ENCODE data around the gene AIFM2. TPM values are rescaled to one million over a fixed set of nuclear protein-coding genes. Genes with fewer than 3 reads are reported as not detected.

AIFM2 gene
- total and polyA plus RNA-seq, 2 of the 13 experiments (the other 11 are each of a cell fraction or from before 2014, with no cell fraction given): 20.3 to 29.5 TPM

DNA sequence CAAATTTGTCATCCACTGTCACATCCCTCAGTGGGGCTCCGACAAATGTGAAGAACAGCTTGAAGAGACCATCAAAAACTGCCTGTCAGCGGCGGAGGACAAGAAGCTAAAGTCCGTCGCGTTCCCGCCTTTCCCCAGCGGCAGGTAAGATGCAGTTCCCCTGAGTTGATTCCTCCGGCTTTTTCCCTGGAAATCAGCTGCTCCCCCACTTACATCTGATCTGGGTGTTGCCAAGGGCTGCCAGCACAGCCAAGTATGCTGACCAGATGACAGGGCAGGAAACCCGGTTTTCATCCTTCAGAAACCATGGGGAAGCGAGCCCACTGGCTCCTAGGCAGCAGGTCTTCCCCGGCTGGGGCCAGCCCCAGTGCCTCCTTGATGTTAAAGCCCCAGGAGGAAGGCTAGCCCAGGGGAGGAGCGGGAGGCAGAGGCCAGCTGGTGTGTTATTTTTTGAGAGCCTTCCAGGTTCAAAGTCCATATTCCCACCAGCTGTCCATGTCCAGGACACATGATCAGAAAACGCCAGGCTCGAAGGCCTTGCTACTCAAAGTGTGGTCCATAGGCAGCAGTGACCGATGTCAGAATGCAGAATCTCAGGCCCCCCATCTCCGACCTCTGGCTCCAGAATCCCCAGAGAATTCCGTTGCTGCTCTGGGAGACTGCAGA lies 23.4 kb downstream of the AIFM2 start (continued):
- TF ChIP-seq ELK4 (CRISPR knock-in tag; IDR thresholded peaks at IDR 0.05; ENCODE audit: borderline replicate concordance) (no peak), KAT2B (IDR thresholded peaks at IDR 0.05; ENCODE audit: borderline replicate concordance, low read depth, low read length) (no peak), ZNF773 (CRISPR knock-in tag; IDR thresholded peaks at IDR 0.05; ENCODE audit: borderline replicate concordance) (no peak), PHF8 (CRISPR knock-in tag; IDR thresholded peaks at IDR 0.05) (no peak), RBM39 (IDR thresholded peaks at IDR 0.05; ENCODE audit: low read depth, low read length, poor library complexity, severe bottlenecking) (no peak), ARHGAP35 (CRISPR knock-in tag; IDR thresholded peaks at IDR 0.05; ENCODE audit: borderline replicate concordance) (no peak), LBX2 (CRISPR knock-in tag; IDR thresholded peaks at IDR 0.05; ENCODE audit: borderline replicate concordance) (no peak), EEA1 (CRISPR knock-in tag; IDR thresholded peaks at IDR 0.05; ENCODE audit: borderline replicate concordance) (no peak), SPEN (CRISPR knock-in tag; IDR thresholded peaks at IDR 0.05; ENCODE audit: low read depth) (peak; percentile 82; the same call in 1 of the 2 replicates), PAWR (CRISPR knock-in tag; IDR thresholded peaks at IDR 0.05; ENCODE audit: borderline replicate concordance) (no peak), ZNF547 (CRISPR knock-in tag; IDR thresholded peaks at IDR 0.05) (no peak), ZSCAN9 (CRISPR knock-in tag; IDR thresholded peaks at IDR 0.05; ENCODE audit: borderline replicate concordance) (peak; percentile 94)
- TF ChIP-seq, protein P1, sequence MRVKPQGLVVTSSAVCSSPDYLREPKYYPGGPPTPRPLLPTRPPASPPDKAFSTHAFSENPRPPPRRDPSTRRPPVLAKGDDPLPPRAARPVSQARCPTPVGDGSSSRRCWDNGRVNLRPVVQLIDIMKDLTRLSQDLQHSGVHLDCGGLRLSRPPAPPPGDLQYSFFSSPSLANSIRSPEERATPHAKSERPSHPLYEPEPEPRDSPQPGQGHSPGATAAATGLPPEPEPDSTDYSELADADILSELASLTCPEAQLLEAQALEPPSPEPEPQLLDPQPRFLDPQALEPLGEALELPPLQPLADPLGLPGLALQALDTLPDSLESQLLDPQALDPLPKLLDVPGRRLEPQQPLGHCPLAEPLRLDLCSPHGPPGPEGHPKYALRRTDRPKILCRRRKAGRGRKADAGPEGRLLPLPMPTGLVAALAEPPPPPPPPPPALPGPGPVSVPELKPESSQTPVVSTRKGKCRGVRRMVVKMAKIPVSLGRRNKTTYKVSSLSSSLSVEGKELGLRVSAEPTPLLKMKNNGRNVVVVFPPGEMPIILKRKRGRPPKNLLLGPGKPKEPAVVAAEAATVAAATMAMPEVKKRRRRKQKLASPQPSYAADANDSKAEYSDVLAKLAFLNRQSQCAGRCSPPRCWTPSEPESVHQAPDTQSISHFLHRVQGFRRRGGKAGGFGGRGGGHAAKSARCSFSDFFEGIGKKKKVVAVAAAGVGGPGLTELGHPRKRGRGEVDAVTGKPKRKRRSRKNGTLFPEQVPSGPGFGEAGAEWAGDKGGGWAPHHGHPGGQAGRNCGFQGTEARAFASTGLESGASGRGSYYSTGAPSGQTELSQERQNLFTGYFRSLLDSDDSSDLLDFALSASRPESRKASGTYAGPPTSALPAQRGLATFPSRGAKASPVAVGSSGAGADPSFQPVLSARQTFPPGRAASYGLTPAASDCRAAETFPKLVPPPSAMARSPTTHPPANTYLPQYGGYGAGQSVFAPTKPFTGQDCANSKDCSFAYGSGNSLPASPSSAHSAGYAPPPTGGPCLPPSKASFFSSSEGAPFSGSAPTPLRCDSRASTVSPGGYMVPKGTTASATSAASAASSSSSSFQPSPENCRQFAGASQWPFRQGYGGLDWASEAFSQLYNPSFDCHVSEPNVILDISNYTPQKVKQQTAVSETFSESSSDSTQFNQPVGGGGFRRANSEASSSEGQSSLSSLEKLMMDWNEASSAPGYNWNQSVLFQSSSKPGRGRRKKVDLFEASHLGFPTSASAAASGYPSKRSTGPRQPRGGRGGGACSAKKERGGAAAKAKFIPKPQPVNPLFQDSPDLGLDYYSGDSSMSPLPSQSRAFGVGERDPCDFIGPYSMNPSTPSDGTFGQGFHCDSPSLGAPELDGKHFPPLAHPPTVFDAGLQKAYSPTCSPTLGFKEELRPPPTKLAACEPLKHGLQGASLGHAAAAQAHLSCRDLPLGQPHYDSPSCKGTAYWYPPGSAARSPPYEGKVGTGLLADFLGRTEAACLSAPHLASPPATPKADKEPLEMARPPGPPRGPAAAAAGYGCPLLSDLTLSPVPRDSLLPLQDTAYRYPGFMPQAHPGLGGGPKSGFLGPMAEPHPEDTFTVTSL (CRISPR knock-in tag; IDR thresholded peaks at IDR 0.05; ENCODE audit: borderline replicate concordance): 0 out of 2 replicates have a peak, but pooled peaks have one; percentile 69
- TF ChIP-seq, protein P2, sequence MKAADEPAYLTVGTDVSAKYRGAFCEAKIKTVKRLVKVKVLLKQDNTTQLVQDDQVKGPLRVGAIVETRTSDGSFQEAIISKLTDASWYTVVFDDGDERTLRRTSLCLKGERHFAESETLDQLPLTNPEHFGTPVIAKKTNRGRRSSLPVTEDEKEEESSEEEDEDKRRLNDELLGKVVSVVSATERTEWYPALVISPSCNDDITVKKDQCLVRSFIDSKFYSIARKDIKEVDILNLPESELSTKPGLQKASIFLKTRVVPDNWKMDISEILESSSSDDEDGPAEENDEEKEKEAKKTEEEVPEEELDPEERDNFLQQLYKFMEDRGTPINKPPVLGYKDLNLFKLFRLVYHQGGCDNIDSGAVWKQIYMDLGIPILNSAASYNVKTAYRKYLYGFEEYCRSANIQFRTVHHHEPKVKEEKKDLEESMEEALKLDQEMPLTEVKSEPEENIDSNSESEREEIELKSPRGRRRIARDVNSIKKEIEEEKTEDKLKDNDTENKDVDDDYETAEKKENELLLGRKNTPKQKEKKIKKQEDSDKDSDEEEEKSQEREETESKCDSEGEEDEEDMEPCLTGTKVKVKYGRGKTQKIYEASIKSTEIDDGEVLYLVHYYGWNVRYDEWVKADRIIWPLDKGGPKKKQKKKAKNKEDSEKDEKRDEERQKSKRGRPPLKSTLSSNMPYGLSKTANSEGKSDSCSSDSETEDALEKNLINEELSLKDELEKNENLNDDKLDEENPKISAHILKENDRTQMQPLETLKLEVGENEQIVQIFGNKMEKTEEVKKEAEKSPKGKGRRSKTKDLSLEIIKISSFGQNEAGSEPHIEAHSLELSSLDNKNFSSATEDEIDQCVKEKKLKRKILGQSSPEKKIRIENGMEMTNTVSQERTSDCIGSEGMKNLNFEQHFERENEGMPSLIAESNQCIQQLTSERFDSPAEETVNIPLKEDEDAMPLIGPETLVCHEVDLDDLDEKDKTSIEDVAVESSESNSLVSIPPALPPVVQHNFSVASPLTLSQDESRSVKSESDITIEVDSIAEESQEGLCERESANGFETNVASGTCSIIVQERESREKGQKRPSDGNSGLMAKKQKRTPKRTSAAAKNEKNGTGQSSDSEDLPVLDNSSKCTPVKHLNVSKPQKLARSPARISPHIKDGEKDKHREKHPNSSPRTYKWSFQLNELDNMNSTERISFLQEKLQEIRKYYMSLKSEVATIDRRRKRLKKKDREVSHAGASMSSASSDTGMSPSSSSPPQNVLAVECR (CRISPR knock-in tag; IDR thresholded peaks at IDR 0.05; ENCODE audit: borderline replicate concordance): peak; percentile 68; the same call in 1 of the 2 replicates
- TF ChIP-seq, protein P3, sequence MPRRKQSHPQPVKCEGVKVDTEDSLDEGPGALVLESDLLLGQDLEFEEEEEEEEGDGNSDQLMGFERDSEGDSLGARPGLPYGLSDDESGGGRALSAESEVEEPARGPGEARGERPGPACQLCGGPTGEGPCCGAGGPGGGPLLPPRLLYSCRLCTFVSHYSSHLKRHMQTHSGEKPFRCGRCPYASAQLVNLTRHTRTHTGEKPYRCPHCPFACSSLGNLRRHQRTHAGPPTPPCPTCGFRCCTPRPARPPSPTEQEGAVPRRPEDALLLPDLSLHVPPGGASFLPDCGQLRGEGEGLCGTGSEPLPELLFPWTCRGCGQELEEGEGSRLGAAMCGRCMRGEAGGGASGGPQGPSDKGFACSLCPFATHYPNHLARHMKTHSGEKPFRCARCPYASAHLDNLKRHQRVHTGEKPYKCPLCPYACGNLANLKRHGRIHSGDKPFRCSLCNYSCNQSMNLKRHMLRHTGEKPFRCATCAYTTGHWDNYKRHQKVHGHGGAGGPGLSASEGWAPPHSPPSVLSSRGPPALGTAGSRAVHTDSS (CRISPR knock-in tag; conservative IDR thresholded peaks at IDR 0.05): no peak

Data from HepG2 (cell line).